HFF-Myc (cell line): ENCODE results near the gene SCN7A.

Source experiments
- DNase-seq: peaks from one replicate; pipeline ENCODE4 v3.0.0-alpha.2; 2011; ENCODE audit warnings: low read depth; ENCODE audit errors: extremely low read depth
- H3K4me3 ChIP-seq: replicated peaks from 2 replicates; pipeline ENCODE4 v1.5.1; 2011; ENCODE audit warnings: low read depth, mild to moderate bottlenecking, control low read depth, low read length
- TF ChIP-seq, protein P1 (sequence below): IDR thresholded peaks from 2 replicates; pipeline ENCODE4 v1.5.1; 2012; ENCODE audit warnings: mild to moderate bottlenecking, low read depth, low read length, control low read depth; ENCODE audit errors: missing control alignments

The SCN7A gene

DNA sequence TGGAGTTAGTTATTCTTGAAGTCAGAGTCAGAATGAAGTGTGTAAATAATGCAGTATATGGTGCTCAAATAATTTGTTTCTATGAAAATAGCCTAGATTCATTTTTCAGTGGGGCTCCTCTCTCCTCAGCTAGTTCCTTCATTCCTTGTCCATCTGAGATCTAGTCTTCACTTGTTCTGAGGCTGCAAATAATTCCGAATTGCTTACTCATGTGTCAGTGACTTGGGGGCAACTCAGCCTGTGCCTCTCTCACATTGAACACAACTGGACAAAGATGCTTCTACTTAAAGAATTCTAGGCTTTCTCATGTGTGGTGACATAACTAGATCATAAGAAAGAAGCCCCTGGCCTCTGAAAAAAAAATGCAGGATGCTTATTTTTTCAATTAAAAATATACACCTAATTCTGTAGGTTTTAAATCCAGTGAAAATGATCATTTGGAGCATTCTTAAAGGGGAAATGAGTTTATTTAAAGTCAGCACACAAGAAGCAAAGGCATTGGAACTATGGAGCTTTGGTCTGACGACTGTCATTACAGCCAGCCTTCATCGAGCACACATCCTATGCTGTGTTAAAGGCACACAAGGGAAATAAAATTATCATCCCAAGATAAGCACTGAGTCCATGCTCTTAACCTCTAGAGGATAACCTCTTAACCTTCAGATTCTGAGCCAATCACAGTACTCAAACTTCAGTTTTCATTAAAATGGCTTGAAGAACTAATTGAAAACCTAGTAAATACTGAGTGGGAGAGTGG lies 24.8 kb upstream of the SCN7A start:
- TF ChIP-seq, protein P1, sequence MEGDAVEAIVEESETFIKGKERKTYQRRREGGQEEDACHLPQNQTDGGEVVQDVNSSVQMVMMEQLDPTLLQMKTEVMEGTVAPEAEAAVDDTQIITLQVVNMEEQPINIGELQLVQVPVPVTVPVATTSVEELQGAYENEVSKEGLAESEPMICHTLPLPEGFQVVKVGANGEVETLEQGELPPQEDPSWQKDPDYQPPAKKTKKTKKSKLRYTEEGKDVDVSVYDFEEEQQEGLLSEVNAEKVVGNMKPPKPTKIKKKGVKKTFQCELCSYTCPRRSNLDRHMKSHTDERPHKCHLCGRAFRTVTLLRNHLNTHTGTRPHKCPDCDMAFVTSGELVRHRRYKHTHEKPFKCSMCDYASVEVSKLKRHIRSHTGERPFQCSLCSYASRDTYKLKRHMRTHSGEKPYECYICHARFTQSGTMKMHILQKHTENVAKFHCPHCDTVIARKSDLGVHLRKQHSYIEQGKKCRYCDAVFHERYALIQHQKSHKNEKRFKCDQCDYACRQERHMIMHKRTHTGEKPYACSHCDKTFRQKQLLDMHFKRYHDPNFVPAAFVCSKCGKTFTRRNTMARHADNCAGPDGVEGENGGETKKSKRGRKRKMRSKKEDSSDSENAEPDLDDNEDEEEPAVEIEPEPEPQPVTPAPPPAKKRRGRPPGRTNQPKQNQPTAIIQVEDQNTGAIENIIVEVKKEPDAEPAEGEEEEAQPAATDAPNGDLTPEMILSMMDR: no peak
- no peak overlapping the region for H3K4me3 ChIP-seq
- no peak for DNase-seq

- no peak for DNase-seq
- H3K4me3 ChIP-seq: no peak overlapping the region
- TF ChIP-seq, protein P1: no peak
These were observed 23.5 kb upstream of the SCN7A start for GRCh38 chr2:166517533-166518061.

DNA sequence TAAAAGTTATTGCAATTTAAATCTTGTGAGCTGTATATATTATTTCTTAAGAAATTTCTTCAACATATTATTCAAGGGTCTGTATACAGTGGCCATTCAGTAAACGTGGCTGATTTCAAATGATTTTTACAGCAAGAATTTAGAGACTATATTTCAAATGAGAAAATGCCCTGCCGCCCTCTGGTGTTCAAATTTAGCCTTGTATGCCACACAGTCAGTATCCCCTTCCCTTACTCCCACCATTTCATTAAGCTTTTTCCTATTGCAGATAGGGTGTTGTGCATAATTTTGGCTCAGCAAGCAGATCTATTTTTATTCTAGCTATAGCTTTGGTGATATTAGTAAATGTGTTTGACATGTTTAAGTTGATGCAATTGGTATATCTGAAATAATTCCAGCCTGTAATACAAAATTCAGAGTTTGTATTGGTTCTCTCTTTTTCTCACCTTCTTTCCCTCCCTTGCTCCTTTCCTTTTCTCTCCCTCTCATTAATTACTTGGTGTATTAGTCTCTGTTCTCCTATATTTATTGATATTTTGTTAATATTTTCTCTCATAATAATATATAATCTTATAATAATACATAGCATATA lies 22.8 kb upstream of the SCN7A start:
- H3K4me3 ChIP-seq: no peak overlapping the region
- TF ChIP-seq, protein P1: peak; percentile 60
- no peak for DNase-seq

GRCh38 chr2:166513952-166514351 lies 19.9 kb upstream of the SCN7A start:
- TF ChIP-seq, protein P1: no peak
- DNase-seq: no peak

DNA sequence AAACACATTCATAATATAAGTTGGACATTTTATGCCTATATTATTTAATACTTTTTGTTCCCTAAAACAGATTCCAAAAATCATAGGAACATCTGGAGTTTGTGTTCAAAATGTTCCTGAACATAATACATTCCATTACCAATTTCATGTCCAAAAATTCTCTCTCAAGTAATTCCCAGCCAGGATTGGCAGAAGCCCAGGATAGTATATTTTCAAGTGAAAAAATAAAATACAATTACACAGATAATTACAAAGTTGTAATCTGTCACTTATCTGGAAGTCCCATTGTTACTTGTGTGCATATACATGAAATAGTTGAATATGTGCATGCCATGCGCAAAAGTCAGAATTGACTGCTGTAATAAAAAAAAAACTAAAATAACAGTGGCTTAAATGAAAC lies 5.2 kb upstream of the SCN7A start:
- TF ChIP-seq, protein P1: no peak
- H3K4me3 ChIP-seq: no peak overlapping the region
- DNase-seq: no peak

More at GRCh38 chr2:166513952-166514351, 19.9 kb upstream of the SCN7A start:
- no peak overlapping the region for H3K4me3 ChIP-seq

- TF ChIP-seq, protein P1: no peak
- DNase-seq: no peak
- H3K4me3 ChIP-seq: no peak overlapping the region
These were observed 2.6 kb downstream of the SCN7A start for GRCh38 chr2:166491461-166491860.

GRCh38 chr2:166487171-166487570 lies 6.9 kb downstream of the SCN7A start:
- no peak for DNase-seq
- H3K4me3 ChIP-seq: no peak overlapping the region
- TF ChIP-seq, protein P1: no peak
